Measurements from ENCODE around the gene CDH23.

CDH23 gene

DNA sequence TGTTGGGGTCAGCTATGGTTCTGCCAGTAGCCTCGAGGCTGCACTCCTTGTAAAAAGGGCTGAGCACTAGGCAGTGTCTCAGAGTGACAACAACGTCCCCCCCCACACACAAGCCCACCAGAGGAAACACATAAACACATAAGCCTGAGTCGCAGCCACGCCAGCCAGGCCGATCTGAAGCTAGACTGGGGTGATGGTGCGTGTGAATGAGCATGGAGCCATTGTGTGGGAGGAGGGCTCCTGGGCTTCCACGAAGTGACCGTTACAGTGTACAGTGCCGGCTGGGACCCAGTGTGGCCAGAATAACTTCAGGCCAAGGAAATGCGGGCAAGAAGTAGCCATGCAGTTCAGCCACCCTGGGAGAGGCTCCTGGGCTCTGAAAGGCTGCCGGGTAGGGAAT, 326.6 kb downstream of the CDH23 start:
- no peaks in the 10 kb centered on the region for H3K27me3 ChIP-seq (ENCODE audit: insufficient read depth, poor library complexity, severe bottlenecking)
- no peaks in the 10 kb centered on the region for H3K9me3 ChIP-seq (ENCODE audit: severe bottlenecking)
- no peaks in the 10 kb centered on the region for H3K36me3 ChIP-seq (ENCODE audit: low read depth)
- no peak overlapping the region for H3K4me3 ChIP-seq (ENCODE audit: severe bottlenecking)
- peaks cover 11% of the 10 kb centered on the region for H3K4me1 ChIP-seq (ENCODE audit: insufficient read depth, poor library complexity, severe bottlenecking)
- TF ChIP-seq, protein P1, sequence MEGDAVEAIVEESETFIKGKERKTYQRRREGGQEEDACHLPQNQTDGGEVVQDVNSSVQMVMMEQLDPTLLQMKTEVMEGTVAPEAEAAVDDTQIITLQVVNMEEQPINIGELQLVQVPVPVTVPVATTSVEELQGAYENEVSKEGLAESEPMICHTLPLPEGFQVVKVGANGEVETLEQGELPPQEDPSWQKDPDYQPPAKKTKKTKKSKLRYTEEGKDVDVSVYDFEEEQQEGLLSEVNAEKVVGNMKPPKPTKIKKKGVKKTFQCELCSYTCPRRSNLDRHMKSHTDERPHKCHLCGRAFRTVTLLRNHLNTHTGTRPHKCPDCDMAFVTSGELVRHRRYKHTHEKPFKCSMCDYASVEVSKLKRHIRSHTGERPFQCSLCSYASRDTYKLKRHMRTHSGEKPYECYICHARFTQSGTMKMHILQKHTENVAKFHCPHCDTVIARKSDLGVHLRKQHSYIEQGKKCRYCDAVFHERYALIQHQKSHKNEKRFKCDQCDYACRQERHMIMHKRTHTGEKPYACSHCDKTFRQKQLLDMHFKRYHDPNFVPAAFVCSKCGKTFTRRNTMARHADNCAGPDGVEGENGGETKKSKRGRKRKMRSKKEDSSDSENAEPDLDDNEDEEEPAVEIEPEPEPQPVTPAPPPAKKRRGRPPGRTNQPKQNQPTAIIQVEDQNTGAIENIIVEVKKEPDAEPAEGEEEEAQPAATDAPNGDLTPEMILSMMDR (IDR thresholded peaks at IDR 0.05; ENCODE audit: poor library complexity, severe bottlenecking), result no peak
- ATAC-seq (ENCODE audit: low read depth), result no peak
- no peak for DNase-seq (ENCODE audit: low spot score)
- H3K27ac ChIP-seq (ENCODE audit: poor library complexity, severe bottlenecking), result no peak overlapping the region

DNA sequence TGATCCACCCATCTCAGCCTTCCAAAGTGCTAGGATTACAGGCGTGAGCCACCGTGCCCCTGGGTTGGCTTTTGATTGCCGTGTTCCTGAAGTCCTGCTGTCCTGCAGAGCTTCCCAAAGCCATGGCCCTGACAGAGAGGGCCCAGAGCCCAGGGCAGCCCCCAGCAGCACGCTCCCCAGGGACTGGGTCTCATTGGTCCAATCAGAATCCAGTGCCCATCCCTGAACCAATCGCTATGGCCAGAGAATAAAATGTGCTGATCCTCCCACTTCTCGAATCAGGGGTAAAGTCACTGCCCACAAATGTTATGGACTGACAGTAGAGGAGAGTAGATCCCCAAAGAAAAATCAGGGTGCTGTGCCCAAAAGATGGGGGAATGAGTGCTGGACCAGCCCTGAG, 327.8 kb downstream of the CDH23 start:
- Histone ChIP-seq H3K9me3 (ENCODE audit: severe bottlenecking) (no peaks in the 10 kb centered on the region), H3K36me3 (ENCODE audit: low read depth) (no peaks in the 10 kb centered on the region), H3K4me1 (ENCODE audit: insufficient read depth, poor library complexity, severe bottlenecking) (peaks cover 24% of the 10 kb centered on the region), H3K4me3 (ENCODE audit: severe bottlenecking) (no peak overlapping the region), H3K27ac (ENCODE audit: poor library complexity, severe bottlenecking) (no peak overlapping the region), H3K27me3 (ENCODE audit: insufficient read depth, poor library complexity, severe bottlenecking) (no peaks in the 10 kb centered on the region)
- TF ChIP-seq, protein P1 (IDR thresholded peaks at IDR 0.05; ENCODE audit: poor library complexity, severe bottlenecking), result no peak
- DNase-seq (ENCODE audit: low spot score) (no peak), ATAC-seq (ENCODE audit: low read depth) (no peak)

DNA sequence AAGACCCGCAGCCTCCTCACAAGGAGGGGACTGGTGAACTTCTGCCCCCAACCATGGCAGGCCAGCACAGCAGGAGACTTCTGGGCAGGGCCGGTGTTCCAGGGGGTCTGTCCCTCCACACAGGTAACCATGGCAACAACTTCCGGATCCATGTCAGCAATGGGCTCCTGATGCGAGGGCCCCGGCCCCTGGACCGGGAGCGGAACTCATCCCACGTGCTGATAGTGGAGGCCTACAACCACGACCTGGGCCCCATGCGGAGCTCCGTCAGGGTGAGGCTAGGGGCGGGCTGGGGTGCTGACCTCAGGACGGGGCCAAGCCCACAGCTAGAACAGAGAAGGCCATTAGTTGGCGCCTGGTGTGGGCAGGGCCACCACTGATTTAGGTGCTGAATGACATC, 328.5 kb downstream of the CDH23 start:
- no peaks in the 10 kb centered on the region for H3K36me3 ChIP-seq (ENCODE audit: low read depth)
- H3K4me3 ChIP-seq (ENCODE audit: severe bottlenecking), result no peak overlapping the region
- TF ChIP-seq, protein P1 (IDR thresholded peaks at IDR 0.05; ENCODE audit: poor library complexity, severe bottlenecking), result no peak
- ATAC-seq (ENCODE audit: low read depth) (no peak), DNase-seq (ENCODE audit: low spot score) (no peak)
- no peak overlapping the region for H3K27ac ChIP-seq (ENCODE audit: poor library complexity, severe bottlenecking)
- H3K27me3 ChIP-seq (ENCODE audit: insufficient read depth, poor library complexity, severe bottlenecking), result no peaks in the 10 kb centered on the region
- peaks cover 30% of the 10 kb centered on the region for H3K4me1 ChIP-seq (ENCODE audit: insufficient read depth, poor library complexity, severe bottlenecking)
- no peaks in the 10 kb centered on the region for H3K9me3 ChIP-seq (ENCODE audit: severe bottlenecking)

DNA sequence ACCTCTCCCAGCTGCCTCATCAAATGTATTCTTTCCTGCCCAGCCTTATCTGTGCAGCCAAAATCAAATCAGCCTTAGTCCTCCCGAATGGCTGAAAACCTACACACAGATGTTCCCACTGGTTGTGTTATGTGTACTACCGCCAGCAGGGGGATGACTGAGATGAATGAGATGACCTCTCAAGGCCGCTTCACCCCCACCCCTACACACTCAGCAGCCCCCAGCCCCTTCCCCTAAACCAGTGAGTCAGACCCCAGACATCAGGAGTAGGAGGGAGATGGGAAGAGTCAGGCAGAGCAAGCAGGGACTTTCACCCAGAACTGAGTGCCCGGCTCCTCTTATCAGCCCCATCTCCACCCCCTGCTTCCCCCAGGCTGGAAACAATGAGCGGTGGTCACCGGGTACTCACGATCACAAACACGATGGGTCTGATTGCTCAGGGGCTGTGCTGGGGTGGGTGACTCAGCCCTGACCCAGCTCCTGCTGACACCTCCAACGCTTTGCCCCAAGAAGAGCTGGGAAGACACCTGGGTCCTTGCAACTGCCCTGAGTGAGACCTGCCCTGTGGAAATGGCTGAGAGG, 329.4 kb downstream of the CDH23 start:
- DNase-seq (ENCODE audit: low spot score) (no peak), ATAC-seq (ENCODE audit: low read depth) (peak; percentile 41; the same call in 2 of the 3 replicates)
- Histone ChIP-seq H3K36me3 (ENCODE audit: low read depth) (no peaks in the 10 kb centered on the region), H3K9me3 (ENCODE audit: severe bottlenecking) (no peaks in the 10 kb centered on the region), H3K27me3 (ENCODE audit: insufficient read depth, poor library complexity, severe bottlenecking) (no peaks in the 10 kb centered on the region), H3K4me3 (ENCODE audit: severe bottlenecking) (no peak overlapping the region), H3K27ac (ENCODE audit: poor library complexity, severe bottlenecking) (no peak overlapping the region), H3K4me1 (ENCODE audit: insufficient read depth, poor library complexity, severe bottlenecking) (peaks cover 30% of the 10 kb centered on the region)
- TF ChIP-seq, protein P1 (IDR thresholded peaks at IDR 0.05; ENCODE audit: poor library complexity, severe bottlenecking), result peak; percentile 38

DNA sequence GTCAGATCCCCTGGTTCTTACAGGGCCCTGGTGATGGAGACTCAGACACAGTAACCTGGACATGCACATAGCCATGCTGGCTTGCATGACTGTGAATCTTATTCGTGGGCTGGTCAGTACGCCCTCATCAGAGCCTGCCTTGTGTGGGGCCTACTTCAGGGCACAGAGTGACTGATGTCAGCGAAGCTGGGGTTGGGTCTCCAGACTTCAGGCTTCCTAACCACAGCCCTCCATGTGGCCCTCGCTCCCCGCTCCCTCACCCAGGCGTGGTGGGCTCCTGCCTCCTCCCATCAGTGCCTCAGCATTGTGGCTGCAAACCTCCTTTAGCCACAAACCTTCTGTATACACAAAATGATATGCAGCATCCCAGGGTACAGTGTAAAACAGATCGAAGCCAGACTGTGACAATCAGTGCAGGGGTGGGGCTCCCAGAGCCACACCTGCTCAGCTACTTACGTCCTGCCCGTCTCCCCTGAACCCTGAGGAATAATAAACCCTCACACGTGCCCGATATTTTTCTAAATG, 329.9 kb downstream of the CDH23 start:
- DNase-seq (ENCODE audit: low spot score), result no peak
- H3K27me3 ChIP-seq (ENCODE audit: insufficient read depth, poor library complexity, severe bottlenecking), result no peaks in the 10 kb centered on the region
- H3K27ac ChIP-seq (ENCODE audit: poor library complexity, severe bottlenecking), result no peak overlapping the region
- no peaks in the 10 kb centered on the region for H3K9me3 ChIP-seq (ENCODE audit: severe bottlenecking)
- no peak for ATAC-seq (ENCODE audit: low read depth)
- peaks cover 30% of the 10 kb centered on the region for H3K4me1 ChIP-seq (ENCODE audit: insufficient read depth, poor library complexity, severe bottlenecking)
- H3K36me3 ChIP-seq (ENCODE audit: low read depth), result no peaks in the 10 kb centered on the region
- H3K4me3 ChIP-seq (ENCODE audit: severe bottlenecking), result no peak overlapping the region
- TF ChIP-seq, protein P1 (IDR thresholded peaks at IDR 0.05; ENCODE audit: poor library complexity, severe bottlenecking), result no peak
